GM12878 (cell line): Measurements from ENCODE around the gene DIAPH3.

Source experiments
- ESRRA ChIP-seq: IDR thresholded peaks from 2 replicates; pipeline ENCODE4 v1.6.1; 2012; ENCODE audit warnings: mild to moderate bottlenecking, low read length, improper control_type of control experiment
- GABPA ChIP-seq: IDR thresholded peaks from 2 replicates; pipeline ENCODE4 v1.6.1; 2014; ENCODE audit warnings: antibody characterized with exemption, low read depth, mild to moderate bottlenecking, inconsistent platforms
- POLR2AphosphoS5 ChIP-seq: IDR thresholded peaks from 2 replicates; pipeline ENCODE4 v1.6.1; 2011; ENCODE audit warnings: mild to moderate bottlenecking, low read length, inconsistent platforms

- TF ChIP-seq GABPA (no peak), POLR2AphosphoS5 (no peak), ESRRA (no peak)
Measured at GRCh38 chr13:60032851-60033250, 130.9 kb downstream of the DIAPH3 start.
